Neuronal stem cell (in vitro differentiated cells): Measurements from ENCODE around the gene SOD2.

Experiments used
- DNase-seq: peaks from one replicate; pipeline ENCODE4 v3.0.0-alpha.2; 2013; ENCODE audit warnings: low spot score
- H2AFZ ChIP-seq: one replicate; pipeline ENCODE4 v1.6.1; 2013; ENCODE audit warnings: mild to moderate bottlenecking, low read length, inconsistent platforms
- H2AK5ac ChIP-seq: 2 replicates; pipeline ENCODE4 v1.6.1; 2013; ENCODE audit warnings: low read depth, mild to moderate bottlenecking, inconsistent platforms, low read length, moderate library complexity, mixed read lengths
- H2BK120ac ChIP-seq: 2 replicates; pipeline ENCODE4 v1.6.1; 2013; ENCODE audit warnings: low read depth, mild to moderate bottlenecking, inconsistent platforms, low read length, moderate library complexity, mixed read lengths
- H2BK12ac ChIP-seq: one replicate; pipeline ENCODE4 v1.6.1; 2013; ENCODE audit warnings: low read length, inconsistent platforms
- H2BK15ac ChIP-seq: 2 replicates; pipeline ENCODE4 v1.6.1; 2013; ENCODE audit warnings: mild to moderate bottlenecking, low read length, inconsistent platforms, mixed read lengths
- H2BK5ac ChIP-seq: one replicate; pipeline ENCODE4 v1.6.1; 2013; ENCODE audit warnings: inconsistent platforms, mild to moderate bottlenecking, low read length, moderate library complexity
- H3K14ac ChIP-seq: one replicate; pipeline ENCODE4 v1.6.1; 2013; ENCODE audit warnings: low read length, inconsistent platforms
- H3K18ac ChIP-seq: 2 replicates; pipeline ENCODE4 v1.6.1; 2013; ENCODE audit warnings: low read length, inconsistent platforms
- H3K23ac ChIP-seq: 2 replicates; pipeline ENCODE4 v1.6.1; 2013; ENCODE audit warnings: low read depth, mild to moderate bottlenecking, mixed read lengths, low read length, inconsistent platforms; ENCODE audit not compliant: poor library complexity
- H3K27ac ChIP-seq: replicated peaks from 3 replicates; pipeline ENCODE4 v1.5.1; 2013; ENCODE audit warnings: low read length, inconsistent platforms
- H3K27me3 ChIP-seq, 3 experiments: 2 replicates each; pipeline ENCODE4 v1.6.1; 2013; ENCODE audit warnings: low read length in 3 of 3, mild to moderate bottlenecking in 2 of 3, inconsistent platforms in 1 of 3, low read depth in 1 of 3, mixed read lengths in 1 of 3, moderate library complexity in 1 of 3; ENCODE audit not compliant: control insufficient read depth in 3 of 3, insufficient read depth in 3 of 3
- H3K36me3 ChIP-seq, 2 donors: replicated peaks in 1 of 2; 2 replicates each; pipeline ENCODE4 v1.6.1; 2013; ENCODE audit warnings: low read length in 2 of 2; ENCODE audit not compliant: control insufficient read depth in 2 of 2, insufficient read depth in 2 of 2
- H3K4ac ChIP-seq: 2 replicates; pipeline ENCODE4 v1.6.1; 2013; ENCODE audit warnings: inconsistent platforms, mild to moderate bottlenecking, low read length, moderate library complexity
- H3K4me1 ChIP-seq, 2 donors: 1 replicate in 1 of 2; 2 replicates in 1 of 2; pipeline ENCODE4 v1.6.1; 2013; ENCODE audit warnings: low read length in 2 of 2, low read depth in 1 of 2; ENCODE audit not compliant: control insufficient read depth in 2 of 2, insufficient read depth in 1 of 2
- H3K4me2 ChIP-seq: one replicate; pipeline ENCODE4 v1.6.1; 2013; ENCODE audit warnings: mild to moderate bottlenecking, low read length, inconsistent platforms; ENCODE audit not compliant: insufficient read depth, poor library complexity, severe bottlenecking
- H3K4me3 ChIP-seq, 2 donors: 2 replicates each; pipeline ENCODE4 v1.5.1; 2013; ENCODE audit warnings: low read length in 2 of 2, mild to moderate bottlenecking in 2 of 2, inconsistent platforms in 1 of 2, moderate library complexity in 1 of 2
- H3K79me1 ChIP-seq: one replicate; pipeline ENCODE4 v1.6.1; 2013; ENCODE audit warnings: low read depth, mild to moderate bottlenecking, inconsistent platforms, low read length, moderate library complexity
- H3K9ac ChIP-seq: one replicate; pipeline ENCODE4 v1.6.1; 2013; ENCODE audit warnings: mild to moderate bottlenecking, low read depth, low read length, inconsistent platforms; ENCODE audit not compliant: poor library complexity
- H3K9me3 ChIP-seq, 2 donors: replicated peaks in 1 of 2; 2 replicates each; pipeline versions ENCODE3 to v1.6.1; 2013; ENCODE audit warnings: low read length in 2 of 2, mild to moderate bottlenecking in 2 of 2, inconsistent platforms in 1 of 2, low read depth in 1 of 2, mixed read lengths in 1 of 2, moderate library complexity in 1 of 2; ENCODE audit not compliant: control insufficient read depth in 2 of 2, insufficient read depth in 1 of 2
- H4K8ac ChIP-seq: one replicate; pipeline ENCODE4 v1.6.1; 2013; ENCODE audit warnings: low read depth, mild to moderate bottlenecking, inconsistent platforms, low read length, moderate library complexity
- H4K91ac ChIP-seq: one replicate; pipeline ENCODE4 v1.6.1; 2013; ENCODE audit warnings: low read length, low read depth, mild to moderate bottlenecking, inconsistent platforms; ENCODE audit not compliant: poor library complexity
- WGBS, 2 donors: extraction: QIAGEN DNeasy Blood & Tissue Kit; methylation state at CpG; one replicate each; pipeline ENCODE4 v1.1.7; 2013; ENCODE audit warnings: missing lambda C conversion rate in 2 of 2, mixed read lengths in 1 of 2; ENCODE audit not compliant: insufficient read length in 2 of 2, insufficient replicate concordance in 1 of 2; ENCODE audit errors: extremely low coverage in 2 of 2; 5-methylcytosine and 5-hydroxymethylcytosine counted together

SOD2 gene

GRCh38 chr6:159686040-159686439 is 7.0 kb downstream of the SOD2 start:
- no peak overlapping the region for H2AFZ ChIP-seq
- H3K9me3 ChIP-seq = no peaks in the 10 kb centered on the region
- no peak for DNase-seq
- no peak overlapping the region for H3K9ac ChIP-seq
- no peak overlapping the region for H4K8ac ChIP-seq
- H3K23ac ChIP-seq = no peak overlapping the region
- WGBS, 2 donors = no CpG with 5 or more reads among the region's 5 CpGs
- no peak overlapping the region for H3K4ac ChIP-seq
- H4K91ac ChIP-seq = no peak overlapping the region
- no peak overlapping the region for H2AK5ac ChIP-seq
- H2BK12ac ChIP-seq = no peak overlapping the region
- H3K4me2 ChIP-seq = no peak overlapping the region
- no peak overlapping the region for H2BK5ac ChIP-seq
- H3K14ac ChIP-seq = no peak overlapping the region
- H3K79me1 ChIP-seq = no peaks in the 10 kb centered on the region
- peaks cover 12 to 97% of the 10 kb centered on the region in 2 donors for H3K36me3 ChIP-seq
- no peak overlapping the region for H2BK15ac ChIP-seq
- no peak overlapping the region for H3K27ac ChIP-seq
- no peak overlapping the region for H2BK120ac ChIP-seq
- H3K27me3 ChIP-seq = no peaks in the 10 kb centered on the region
- H3K4me3 ChIP-seq = no peak overlapping the region
- peaks cover 0 to 2% of the 10 kb centered on the region in 2 donors for H3K4me1 ChIP-seq
- no peak overlapping the region for H3K18ac ChIP-seq

GRCh38 chr6:159684013-159684304 is 9.1 kb downstream of the SOD2 start:
- no CpG with 5 or more reads among the region's 1 CpG for WGBS, 2 donors
- H2AK5ac ChIP-seq = no peak overlapping the region
- H3K14ac ChIP-seq = no peak overlapping the region
- H4K8ac ChIP-seq = no peak overlapping the region
- H4K91ac ChIP-seq = no peak overlapping the region
- no peak overlapping the region for H3K4me3 ChIP-seq
- H3K27me3 ChIP-seq = no peaks in the 10 kb centered on the region
- no peak overlapping the region for H3K4me2 ChIP-seq
- no peak overlapping the region for H3K9ac ChIP-seq
- no peak overlapping the region for H2BK120ac ChIP-seq
- no peaks in the 10 kb centered on the region for H3K9me3 ChIP-seq
- DNase-seq = no peak
- H3K4me1 ChIP-seq = no peaks in the 10 kb centered on the region
- no peak overlapping the region for H2BK15ac ChIP-seq
- no peak overlapping the region for H3K27ac ChIP-seq
- H2BK5ac ChIP-seq = no peak overlapping the region
- H3K18ac ChIP-seq = no peak overlapping the region
- H3K23ac ChIP-seq = no peak overlapping the region
- H2AFZ ChIP-seq = no peak overlapping the region
- peaks cover 10 to 95% of the 10 kb centered on the region in 2 donors for H3K36me3 ChIP-seq
- H3K79me1 ChIP-seq = no peaks in the 10 kb centered on the region
- H2BK12ac ChIP-seq = no peak overlapping the region
- H3K4ac ChIP-seq = no peak overlapping the region

- no peak overlapping the region for H2AK5ac ChIP-seq
- H3K9me3 ChIP-seq = no peaks in the 10 kb centered on the region
- no peak overlapping the region for H3K4me2 ChIP-seq
- H2AFZ ChIP-seq = no peak overlapping the region
- H3K27ac ChIP-seq = no peak overlapping the region
- no peak overlapping the region for H2BK15ac ChIP-seq
- no CpG with 5 or more reads among the region's 1 CpG for WGBS, 2 donors
- peaks cover 11 to 93% of the 10 kb centered on the region in 2 donors for H3K36me3 ChIP-seq
- H3K14ac ChIP-seq = no peak overlapping the region
- no peak for DNase-seq
- H3K79me1 ChIP-seq = peaks cover under 1% of the 10 kb centered on the region
- H2BK5ac ChIP-seq = no peak overlapping the region
- H4K91ac ChIP-seq = no peak overlapping the region
- no peak overlapping the region for H3K4ac ChIP-seq
- H3K9ac ChIP-seq = no peak overlapping the region
- H3K4me1 ChIP-seq = no peaks in the 10 kb centered on the region
- H3K23ac ChIP-seq = no peak overlapping the region
- H2BK12ac ChIP-seq = no peak overlapping the region
- H2BK120ac ChIP-seq = no peak overlapping the region
- no peak overlapping the region for H3K18ac ChIP-seq
- no peak overlapping the region for H3K4me3 ChIP-seq
- H4K8ac ChIP-seq = no peak overlapping the region
- no peaks in the 10 kb centered on the region for H3K27me3 ChIP-seq
Observed at GRCh38 chr6:159682810-159683209, 10.2 kb downstream of the SOD2 start.

- no peak overlapping the region for H3K18ac ChIP-seq
- no peaks in the 10 kb centered on the region for H3K9me3 ChIP-seq
- H3K14ac ChIP-seq = no peak overlapping the region
- H2AK5ac ChIP-seq = no peak overlapping the region
- no peak overlapping the region for H2BK12ac ChIP-seq
- no peak overlapping the region for H3K4me2 ChIP-seq
- no peak overlapping the region for H2BK120ac ChIP-seq
- WGBS, 2 donors = no CpG with 5 or more reads among the region's 3 CpGs
- no peak overlapping the region for H3K9ac ChIP-seq
- H4K8ac ChIP-seq = no peak overlapping the region
- H3K27ac ChIP-seq = no peak overlapping the region
- no peak overlapping the region for H2BK5ac ChIP-seq
- peaks cover 12 to 90% of the 10 kb centered on the region in 2 donors for H3K36me3 ChIP-seq
- H4K91ac ChIP-seq = no peak overlapping the region
- no peaks in the 10 kb centered on the region for H3K27me3 ChIP-seq
- no peak overlapping the region for H3K23ac ChIP-seq
- H2AFZ ChIP-seq = no peak overlapping the region
- no peak overlapping the region for H2BK15ac ChIP-seq
- H3K79me1 ChIP-seq = peaks cover 2% of the 10 kb centered on the region
- H3K4ac ChIP-seq = no peak overlapping the region
- DNase-seq = no peak
- no peaks in the 10 kb centered on the region for H3K4me1 ChIP-seq
- no peak overlapping the region for H3K4me3 ChIP-seq
Observed at GRCh38 chr6:159682295-159682694, 10.7 kb downstream of the SOD2 start.
